Fibroblast of skin of back (primary cell): ENCODE results near the gene LRRC8B.
"Not testable (repeated sequence)": the region's sequence is repeated elsewhere in the genome, so short reads cannot be mapped to it uniquely, and the experiment has no call there.

Experiments
- DNase-seq: peaks from one replicate; pipeline ENCODE4 v3.0.0-alpha.2; 2013

Gene LRRC8B

DNA sequence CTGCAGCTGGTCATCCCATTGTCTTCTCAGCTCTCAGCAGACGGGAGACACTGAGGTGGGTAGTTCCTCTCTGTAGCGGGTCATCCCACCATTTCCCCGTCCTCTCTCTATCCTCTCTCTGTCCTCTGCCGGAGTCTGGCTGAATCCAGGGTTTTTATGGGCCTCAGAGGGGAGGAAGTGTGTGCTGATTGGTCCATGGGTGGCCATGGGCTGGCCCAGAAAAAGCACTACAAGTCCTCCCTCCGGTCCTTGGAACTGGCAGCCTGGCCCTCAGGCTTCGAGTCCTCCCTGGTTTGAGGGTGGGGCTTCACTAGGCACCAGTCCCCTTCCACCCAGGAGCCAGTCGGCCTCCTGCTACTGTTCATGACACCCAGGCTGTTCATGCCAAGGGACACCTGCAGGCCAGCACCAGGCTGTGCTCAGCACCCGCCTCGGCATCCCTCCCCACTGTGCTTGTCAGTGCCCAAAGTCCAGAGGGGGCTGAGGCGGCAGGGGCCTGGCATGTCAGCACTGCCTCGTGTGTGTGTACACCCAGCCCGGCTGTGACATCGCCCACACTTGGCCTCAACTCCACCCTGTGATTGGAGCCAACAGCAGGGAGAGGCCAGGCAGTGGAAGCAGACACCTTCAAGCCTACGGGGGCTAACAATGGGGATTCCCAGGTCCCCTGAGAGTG lies 85.3 kb downstream of the LRRC8B start:
- DNase-seq = no peak

DNA sequence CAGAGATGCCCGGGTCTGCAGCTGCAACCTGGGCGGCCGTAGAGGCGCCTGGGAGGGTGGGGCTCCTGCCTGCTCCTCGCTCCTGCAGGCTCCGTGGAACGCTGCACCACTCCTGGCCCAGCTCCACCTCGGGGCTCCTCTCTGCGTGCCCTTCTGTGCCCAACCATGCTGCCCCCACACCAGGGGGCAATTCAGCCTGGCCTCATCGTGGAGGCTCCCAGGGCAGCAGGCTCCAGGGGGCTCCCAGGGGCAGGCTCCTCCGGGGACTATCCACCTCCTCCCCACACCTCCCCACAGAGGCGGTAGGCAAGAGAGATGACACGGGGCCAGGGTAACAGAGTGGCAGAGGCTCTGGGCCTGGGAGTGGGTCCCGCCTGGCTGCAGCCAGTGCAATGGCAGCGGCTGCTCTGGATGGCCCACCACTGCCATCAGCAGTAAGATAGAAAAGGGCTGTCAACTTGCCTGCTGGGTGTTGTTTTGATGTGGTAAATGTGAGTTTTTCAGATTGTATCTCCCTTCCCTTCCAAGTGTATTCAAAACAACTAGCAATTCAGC lies 85.9 kb downstream of the LRRC8B start:
- no peak for DNase-seq

DNA sequence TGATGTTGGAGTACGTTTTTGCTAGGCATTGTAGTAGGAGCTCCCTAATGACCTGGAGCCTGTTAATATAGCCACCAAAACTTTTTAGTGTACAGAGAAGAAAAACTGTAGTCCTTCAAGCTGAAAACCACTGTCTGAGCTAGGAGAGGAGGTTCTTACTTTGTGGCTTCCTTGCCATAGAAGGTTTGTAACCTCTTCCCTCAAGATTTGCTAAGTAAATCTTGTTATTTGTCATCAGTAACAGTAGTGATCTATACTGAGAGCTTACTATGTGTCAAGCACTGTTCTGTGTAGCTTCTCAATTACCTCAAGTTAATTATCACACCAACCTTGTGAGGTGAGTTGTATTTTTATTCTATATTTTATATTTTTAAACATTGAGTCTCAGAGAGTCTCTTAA lies 87.1 kb downstream of the LRRC8B start:
- DNase-seq = no peak

DNA sequence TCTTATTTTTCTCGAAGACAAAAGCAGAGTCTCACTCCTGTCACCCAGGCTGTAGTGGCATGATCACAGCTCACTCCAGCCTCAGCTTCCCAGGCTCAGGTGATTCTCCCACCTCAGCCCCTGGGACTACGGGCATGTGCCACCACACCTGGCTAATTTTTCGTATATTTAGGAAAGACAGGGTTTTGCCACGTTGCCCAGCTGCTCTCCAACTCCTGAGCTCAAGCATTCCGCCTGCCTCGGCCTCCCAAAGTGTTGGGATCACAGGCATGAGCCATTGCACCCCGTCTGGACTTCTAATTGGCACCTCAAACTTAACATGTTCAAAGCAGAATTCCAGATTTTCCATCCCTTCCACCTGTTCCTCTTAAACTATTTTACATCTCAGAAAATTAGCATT lies 89.3 kb downstream of the LRRC8B start:
- DNase-seq = no peak

DNA sequence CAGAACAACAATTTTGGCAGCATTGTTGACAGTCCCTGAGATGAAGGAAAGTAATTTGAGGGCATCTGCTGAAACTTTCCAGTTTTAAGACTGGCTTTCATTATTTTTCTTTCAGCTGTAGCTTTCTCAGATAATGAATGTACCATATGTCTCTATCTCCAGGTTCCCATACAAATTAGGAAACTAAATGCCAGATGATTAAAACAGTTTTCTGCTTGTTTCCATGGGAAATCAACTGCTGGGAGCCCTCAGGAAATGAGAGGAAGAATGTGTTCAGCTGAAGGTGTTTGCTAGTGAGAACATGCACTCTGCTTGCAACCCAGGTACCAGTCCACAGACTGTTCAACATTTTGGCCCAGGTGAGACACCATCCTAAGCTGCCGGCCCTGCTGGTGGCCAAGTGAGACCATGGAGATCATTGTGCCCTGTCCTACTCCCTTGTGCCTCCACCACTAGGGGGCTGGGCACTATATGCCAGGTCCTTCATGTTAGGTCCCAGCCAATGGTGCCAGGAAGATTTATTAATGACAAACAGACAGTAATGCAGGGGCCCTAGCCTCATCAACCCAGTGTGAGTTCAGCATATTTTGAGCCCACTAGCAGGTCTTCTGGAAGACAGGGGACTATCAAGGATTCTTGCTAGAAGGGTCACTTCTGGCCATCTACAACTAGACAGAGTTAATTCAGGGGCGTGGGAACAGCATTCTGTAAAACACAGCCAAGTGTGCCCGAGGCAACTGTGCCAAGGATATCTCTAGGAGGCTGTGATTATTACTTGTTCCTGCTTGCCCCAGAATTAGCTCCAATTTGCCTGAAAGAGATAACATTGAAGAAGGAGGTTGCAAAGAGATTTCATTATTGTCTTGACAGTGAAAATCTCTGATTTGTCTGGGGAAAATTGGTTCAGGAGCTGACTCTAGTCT lies 91.3 kb downstream of the LRRC8B start:
- no peak for DNase-seq

DNA sequence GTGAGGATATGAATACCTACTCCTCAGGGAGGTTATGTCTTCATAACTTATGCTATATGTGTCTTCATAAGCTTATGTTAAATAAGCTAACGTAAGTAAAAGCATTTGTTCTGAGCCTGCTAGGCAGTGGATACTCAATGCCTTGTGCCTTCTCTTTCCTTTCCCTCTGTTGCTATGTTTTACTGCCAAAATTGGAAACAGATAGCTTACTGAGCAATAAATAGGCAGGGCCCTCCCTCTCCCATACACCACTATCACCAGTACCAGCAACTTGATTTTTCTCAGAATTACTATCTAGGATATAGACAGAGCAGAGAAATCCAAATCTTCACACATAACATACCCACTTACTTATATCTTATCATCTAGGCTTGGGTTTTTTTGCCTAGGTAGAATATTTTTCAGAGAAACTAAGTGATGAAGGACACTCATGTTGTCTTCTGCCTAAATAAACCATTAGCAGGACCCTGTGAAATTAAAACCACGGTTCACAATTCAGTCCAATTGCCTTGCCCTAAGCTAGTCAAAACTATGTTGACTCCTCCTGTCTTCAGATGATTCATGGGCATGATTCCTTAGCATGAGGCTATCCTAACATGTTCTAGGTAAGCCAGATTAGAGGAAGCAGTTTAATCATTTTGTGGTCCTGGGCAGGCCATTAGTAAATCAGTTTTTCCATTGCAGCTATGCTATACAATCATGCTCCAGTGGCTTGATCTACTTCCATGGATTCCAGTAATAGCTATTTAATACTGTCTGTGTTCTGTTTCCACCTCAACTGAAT lies 92.4 kb downstream of the LRRC8B start:
- DNase-seq = no peak

DNA sequence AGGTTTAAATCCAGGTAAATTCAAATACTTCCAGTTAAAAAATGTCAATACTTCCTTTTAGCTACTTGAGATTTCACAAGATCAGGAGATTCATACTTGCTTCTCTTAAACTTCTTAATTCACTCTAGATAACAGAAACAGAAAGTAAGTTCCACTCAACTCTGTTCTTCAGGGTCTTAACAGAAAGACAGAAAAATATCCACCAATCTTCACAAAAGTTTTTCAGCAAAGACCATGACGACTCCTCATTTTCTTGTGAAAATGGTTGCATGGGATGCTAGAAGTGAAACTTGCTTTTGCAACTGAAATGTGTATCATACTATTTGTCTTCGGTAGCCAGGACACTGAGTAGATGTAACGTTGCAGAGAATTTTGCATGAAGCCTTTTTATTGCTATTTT lies 96.0 kb downstream of the LRRC8B start:
- DNase-seq = no peak

DNA sequence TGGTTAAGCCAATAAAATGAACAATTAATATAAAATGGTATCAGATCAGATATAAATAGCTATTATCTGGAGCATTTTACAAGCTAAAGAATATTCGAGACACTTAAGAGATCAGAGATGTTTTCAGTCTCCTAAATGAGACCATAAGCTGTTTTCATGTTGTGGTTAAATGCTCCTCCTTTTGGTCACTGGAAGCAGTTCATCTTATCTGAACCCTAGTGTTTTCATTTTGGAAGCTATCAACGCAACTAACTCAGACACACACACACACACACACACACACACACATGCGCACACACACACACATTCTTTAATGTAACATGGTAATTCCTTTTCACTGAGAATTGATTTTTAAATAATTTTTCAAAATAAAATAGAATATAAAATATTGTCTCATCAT lies 98.3 kb downstream of the LRRC8B start:
- DNase-seq = no peak

DNA sequence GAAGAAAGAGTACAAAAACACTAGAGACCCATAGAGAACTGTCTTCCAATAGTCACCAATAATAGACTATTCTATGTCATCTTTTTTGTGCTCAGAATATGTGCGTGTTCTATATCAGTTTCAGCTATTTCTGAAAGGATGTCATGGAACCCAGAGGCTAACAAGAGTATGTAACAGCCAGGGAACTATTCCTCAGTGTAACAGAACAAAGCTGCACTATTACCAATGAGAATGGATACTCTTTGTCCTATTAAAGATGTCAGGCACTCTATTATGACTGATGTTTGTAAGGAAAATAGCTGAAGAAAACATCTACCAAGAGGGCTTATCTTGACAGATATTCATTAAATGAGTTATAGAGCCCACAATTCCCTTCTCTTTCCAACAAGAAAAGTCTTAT lies 99.7 kb downstream of the LRRC8B start:
- no peak for DNase-seq

DNA sequence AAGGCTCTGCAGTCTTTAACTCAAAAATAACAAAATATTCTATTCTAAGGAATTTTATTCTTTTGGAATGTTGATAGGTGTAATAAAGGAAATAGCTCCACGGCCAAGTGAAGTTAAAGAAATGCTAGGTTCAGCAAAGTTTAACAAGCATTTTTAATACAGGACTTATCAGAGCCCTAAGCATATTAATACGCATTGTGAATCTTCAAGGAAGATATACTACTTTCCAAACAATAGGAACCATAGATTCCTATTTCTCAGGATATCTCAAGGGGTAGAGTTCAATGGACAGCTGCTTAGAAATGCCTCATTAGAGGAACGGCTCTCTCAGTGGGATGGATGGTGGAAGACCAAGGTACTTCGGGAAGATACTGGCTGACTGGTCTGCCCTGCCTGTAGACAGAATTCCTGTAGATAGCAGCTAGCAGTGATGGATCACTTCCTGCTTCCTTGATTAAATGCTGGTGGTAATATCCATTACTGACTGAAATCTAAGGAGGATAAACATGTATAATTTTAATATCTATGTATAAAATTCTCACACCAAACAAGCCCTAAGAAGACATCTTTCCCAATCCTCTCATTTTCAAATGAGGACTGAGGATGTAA lies 100.2 kb downstream of the LRRC8B start:
- DNase-seq = no peak

DNA sequence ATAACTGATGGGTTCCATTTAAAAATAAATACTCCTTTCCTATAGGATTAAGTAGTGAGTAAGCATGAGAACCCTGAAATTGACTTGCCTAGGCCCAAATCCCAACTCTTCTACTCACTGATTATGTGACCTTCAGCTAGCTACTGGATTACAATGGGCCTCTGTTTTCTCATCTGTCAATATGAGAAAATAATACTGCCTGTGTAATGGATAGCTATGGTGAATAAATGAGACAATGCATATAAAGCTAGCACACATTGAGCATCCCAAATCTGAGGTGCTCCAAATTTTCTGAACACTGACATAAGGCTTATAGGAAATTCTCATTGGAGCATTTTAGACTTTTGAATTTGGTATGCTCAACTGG lies 103.0 kb downstream of the LRRC8B start:
- no peak for DNase-seq

DNA sequence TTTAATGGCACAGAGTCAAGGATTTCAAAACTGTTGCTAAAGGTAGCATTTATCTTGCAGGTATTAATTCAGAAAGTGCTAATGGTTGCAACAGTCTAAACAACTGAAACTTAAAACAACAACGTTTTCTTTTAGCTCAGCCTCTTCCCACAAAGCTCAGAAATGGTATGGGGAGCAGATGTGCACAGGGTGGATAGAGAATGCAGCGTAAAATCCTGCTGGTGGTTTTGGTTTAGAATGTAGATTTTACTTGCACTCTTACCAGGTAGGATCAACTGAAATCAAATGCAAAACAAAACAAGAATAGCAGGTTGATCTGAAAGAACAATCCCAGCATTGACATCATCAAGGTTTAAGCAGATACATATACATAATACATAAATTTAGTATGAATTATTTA lies 104.5 kb downstream of the LRRC8B start:
- no peak for DNase-seq

DNA sequence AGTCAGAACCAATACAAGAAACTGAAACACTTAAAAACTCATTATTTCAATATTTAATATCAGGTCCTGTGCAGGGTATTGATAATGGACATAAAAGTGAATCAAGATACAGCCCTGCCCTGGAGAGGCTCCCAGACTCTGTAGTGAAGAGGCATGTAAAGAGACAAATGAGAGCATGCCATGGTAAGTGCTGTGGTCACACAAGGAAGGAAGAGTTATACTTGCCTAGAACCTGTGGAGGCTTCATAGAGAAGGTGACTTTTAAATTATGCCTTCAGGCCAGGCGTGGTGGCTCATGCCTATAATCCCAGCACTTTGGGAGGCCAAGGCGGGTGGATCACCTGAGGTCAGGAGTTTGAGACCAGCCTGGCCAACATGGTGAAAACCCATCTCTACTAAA lies 105.0 kb downstream of the LRRC8B start:
- DNase-seq = not testable (repeated sequence)

DNA sequence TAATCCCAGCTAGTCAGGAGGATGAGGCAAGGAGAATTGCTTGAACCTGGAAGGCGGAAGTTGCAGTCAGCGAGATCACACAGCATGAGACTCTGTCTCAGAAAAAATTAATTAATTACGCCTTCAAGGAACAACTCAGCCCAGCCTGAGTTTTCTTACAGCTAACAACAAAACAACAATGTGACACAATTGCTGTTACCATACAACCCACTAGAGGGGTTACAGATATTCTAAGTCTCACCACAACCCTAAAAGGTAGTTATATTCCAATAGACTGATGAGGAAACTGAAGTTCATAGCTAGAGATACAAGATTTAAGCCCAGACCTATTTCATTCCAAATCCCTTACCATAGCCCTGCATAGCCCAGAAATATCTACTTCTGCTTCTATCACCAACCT lies 105.4 kb downstream of the LRRC8B start:
- no peak for DNase-seq

DNA sequence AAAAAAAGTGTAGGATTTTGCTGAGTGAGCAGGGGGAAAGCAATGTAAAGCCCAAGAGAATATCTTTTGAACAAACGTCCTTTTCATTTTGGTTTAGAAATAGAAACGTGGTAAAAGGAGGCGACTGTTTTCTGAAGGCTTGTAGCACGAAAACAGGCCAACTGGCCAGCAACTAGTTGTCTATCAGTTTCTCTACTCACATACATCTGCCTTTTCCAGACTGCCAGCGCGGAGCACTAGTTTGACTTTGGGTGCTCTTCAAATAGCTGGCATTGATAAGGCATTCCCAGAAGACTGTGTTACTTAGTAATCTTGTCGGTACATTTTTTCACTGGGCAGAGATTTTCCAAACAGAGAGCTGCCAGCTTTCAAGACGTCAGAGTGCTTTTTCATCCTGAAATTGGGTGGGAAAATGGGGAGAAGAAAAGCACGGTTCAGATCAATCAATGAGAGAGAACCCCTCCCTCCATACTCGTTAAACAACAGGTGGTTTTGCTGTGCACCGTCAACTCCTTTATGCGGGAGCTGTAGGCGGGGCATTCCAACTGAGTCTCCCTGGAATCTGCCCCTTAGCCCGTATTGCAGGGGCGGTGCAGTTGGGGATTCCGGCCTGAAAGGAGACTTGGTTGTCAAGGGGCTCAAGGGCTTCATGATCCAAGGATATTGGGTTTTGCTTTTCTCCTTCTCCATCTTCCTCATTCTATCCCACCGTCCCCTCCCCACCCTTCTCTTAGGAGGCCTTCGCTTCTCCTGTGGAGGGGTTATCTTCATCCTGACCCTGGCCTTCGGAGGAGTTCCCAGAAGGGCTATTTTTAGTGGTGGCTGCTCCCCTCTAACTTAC lies 107.4 kb downstream of the LRRC8B start:
- no peak for DNase-seq

DNA sequence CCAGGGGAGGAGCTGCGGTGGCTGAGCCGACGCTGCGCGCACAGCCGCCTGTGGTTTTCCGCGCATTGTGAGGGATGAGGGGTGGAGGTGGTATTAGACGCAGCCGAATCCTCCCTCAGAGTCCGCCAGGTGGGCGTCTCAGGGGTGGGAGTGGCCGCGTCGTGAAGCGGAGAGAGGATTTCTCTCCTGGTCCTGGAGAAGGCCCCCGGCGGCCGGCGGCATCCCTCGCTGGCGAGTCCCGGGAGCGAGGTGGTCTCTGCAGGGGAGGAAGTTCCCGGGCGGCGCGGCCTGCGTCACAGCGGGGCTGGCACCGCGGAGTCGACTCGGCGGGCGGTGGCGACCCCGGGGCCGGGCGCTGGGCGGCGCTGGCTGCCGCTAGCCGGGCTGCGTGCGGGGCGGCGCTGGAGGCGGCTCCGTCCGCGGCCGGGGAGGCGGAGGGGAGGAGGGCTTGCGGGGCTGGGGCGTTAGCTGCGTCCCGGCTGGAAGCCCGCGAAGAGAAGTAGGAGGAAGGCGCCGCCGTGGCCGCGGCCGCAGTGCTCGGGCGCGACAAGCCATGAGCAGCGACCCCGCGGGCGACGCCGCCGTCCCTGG lies 108.1 kb downstream of the LRRC8B start, which contains the start of gene LRRC8C:
LRRC8C (plus strand) TSS at position 464 of the 591 bp plus-strand sequence. CDS start 53,354 bp downstream, outside the sequence.
- peak; percentile 79 for DNase-seq

DNA sequence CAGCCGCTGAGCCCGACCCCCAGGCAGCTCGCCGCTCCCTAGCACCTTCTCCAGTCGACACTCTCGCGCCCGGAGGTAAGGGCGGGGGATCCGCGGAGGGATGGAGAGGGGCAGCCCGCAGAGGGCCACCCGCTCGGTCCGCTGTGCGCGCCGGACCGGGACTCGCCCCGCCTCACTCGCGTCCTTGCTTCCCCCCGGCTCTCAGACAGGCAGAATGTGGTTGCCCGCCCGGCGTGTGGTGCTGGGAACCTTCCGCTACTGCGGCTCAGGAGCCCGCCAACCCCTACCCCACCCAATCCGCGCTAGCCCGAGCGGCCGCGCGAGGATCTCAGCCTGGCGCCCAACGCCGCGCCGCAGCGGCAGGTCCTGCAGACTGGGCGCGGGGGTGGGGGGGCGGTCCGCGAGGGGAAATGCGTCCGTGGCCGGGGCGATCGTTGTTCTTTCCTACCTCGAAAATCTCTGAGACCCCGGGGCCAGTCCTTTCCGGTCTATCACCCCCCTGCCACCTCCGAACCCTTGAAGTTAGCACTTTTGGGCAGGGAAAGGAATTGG lies 108.7 kb downstream of the LRRC8B start:
- peak; percentile 62 for DNase-seq

DNA sequence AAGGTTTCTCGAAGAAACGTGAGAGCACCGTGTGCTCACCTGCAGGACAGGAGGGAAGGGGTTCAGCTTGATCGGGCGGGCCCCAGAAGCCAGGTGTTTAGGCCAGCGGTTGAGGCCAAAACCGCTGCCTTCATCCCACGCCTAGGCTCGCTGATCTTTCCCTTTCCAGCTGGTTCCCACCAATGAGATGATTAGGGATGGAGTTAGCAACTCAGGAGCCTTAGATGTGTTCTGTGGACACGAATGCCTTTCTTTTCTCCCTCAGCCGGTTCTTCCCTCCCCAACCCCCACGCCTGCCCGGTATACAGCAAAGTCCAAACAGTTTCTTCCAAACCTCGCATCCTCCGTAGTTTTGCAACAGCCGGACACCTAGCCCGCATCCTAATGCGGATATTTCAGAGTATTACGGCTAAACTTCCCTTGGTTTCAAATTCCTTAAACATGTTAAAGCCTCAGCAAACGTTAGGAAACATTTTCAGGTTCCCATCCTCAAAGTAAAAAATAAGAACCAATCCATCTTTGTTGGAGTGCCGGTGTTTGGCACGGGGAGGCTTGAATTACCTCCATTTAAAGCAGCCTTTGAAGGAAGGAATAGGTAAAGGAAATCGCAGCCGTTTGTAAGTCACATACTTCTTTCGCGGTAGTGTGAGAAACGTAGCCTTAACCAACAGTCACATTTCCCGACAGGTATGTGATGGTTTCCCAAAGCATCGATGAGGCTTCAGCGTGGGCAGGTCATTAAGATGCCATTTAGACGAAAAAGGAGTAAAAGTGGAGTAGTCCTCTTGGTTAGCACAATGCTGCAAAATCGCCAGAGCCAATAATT lies 109.4 kb downstream of the LRRC8B start:
- peak; percentile 19 for DNase-seq
